HEK293T (cell line): ENCODE measurements around the gene EPHX1.

Source experiments
- BHLHE40 ChIP-seq: fragments of 450-650 bp; IDR thresholded peaks from 2 replicates; pipeline ENCODE4 v1.6.1; 2016; ENCODE audit warnings: mild to moderate bottlenecking, moderate library complexity, borderline replicate concordance
- CTBP1 ChIP-seq: fragments of 450-650 bp; IDR thresholded peaks from 2 replicates; pipeline ENCODE4 v1.6.1; 2016; ENCODE audit warnings: borderline replicate concordance
- ELF4 ChIP-seq: fragments of 450-650 bp; IDR thresholded peaks from 2 replicates; pipeline ENCODE4 v1.6.1; 2017; ENCODE audit warnings: antibody characterized with exemption
- FOXA1 ChIP-seq: fragments of 450-650 bp; IDR thresholded peaks from 2 replicates; pipeline ENCODE4 v1.6.1; 2016; ENCODE audit warnings: mild to moderate bottlenecking
- FOXK2 ChIP-seq: fragments of 450-650 bp; IDR thresholded peaks from 2 replicates; pipeline ENCODE4 v1.6.1; 2016; ENCODE audit warnings: mild to moderate bottlenecking
- FOXM1 ChIP-seq: fragments of 450-650 bp; IDR thresholded peaks from 2 replicates; pipeline ENCODE4 v1.6.1; 2017; ENCODE audit warnings: mild to moderate bottlenecking, borderline replicate concordance
- L3MBTL2 ChIP-seq: fragments of 450-650 bp; conservative IDR thresholded peaks from 2 replicates; pipeline ENCODE4 v1.6.1; 2016; ENCODE audit warnings: mild to moderate bottlenecking
- LEF1 ChIP-seq: fragments of 450-650 bp; IDR thresholded peaks from 2 replicates; pipeline ENCODE4 v1.6.1; 2017; ENCODE audit warnings: mild to moderate bottlenecking, borderline replicate concordance
- NFRKB ChIP-seq: fragments of 450-650 bp; IDR thresholded peaks from 2 replicates; pipeline ENCODE4 v1.6.1; 2016; ENCODE audit warnings: mild to moderate bottlenecking, moderate library complexity
- SP1 ChIP-seq: fragments of 450-650 bp; IDR thresholded peaks from 2 replicates; pipeline ENCODE4 v1.6.1; 2017
- SUZ12 ChIP-seq: fragments of 450-650 bp; IDR thresholded peaks from 2 replicates; pipeline ENCODE4 v1.6.1; 2016; ENCODE audit warnings: mild to moderate bottlenecking
- TF ChIP-seq, protein P1 (sequence below): fragments of 450-650 bp; IDR thresholded peaks from 2 replicates; pipeline ENCODE4 v1.6.1; 2016

DNA sequence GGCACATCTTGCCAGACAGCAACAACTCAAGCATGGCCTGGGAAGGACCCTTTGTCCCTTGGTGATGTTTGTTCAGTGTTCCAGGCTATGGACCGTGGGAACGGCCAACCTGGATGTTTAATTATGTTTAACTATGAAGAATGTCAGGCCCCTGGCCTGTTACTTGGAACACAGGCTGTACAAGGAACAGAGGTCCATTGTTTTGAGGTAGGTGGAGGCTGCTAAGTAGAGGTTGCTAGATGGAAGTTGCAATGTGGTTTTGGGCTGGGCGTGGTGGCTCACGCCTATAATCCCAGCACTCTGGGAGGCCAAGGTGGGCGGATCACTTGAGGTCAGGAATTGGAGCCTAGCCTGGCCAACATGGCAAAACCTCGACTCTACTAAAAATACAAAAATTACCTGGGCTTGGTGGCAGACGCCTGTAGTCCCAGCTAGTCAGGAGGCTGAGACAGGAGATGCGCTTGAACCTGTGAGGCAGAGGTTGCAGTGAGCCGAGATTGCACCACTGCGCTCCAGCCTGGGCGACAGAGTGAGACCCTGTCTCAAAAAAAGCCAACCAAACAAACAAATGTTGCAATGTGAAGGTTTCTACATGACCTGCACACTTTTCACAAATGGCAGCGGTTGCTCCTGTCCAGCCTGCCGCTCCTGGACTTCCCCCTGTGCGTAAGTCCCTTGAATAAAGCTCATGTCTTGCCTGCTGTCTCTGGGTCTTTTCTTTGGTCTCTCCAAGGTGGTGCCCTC is 81.5 kb downstream of the EPHX1 start:
- TF ChIP-seq FOXA1 (no peak), SUZ12 (no peak), CTBP1 (no peak), SP1 (no peak), NFRKB (no peak), LEF1 (no peak), FOXM1 (no peak), BHLHE40 (no peak), L3MBTL2 (no peak), ELF4 (no peak), FOXK2 (no peak)
- TF ChIP-seq, protein P1, sequence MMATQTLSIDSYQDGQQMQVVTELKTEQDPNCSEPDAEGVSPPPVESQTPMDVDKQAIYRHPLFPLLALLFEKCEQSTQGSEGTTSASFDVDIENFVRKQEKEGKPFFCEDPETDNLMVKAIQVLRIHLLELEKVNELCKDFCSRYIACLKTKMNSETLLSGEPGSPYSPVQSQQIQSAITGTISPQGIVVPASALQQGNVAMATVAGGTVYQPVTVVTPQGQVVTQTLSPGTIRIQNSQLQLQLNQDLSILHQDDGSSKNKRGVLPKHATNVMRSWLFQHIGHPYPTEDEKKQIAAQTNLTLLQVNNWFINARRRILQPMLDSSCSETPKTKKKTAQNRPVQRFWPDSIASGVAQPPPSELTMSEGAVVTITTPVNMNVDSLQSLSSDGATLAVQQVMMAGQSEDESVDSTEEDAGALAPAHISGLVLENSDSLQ, result no peak
